Peyer's patch (tissue), 4 donors: ENCODE measurements around the gene SPATA3.

Experiments used
- POLR2A ChIP-seq, 2 donors: fragments of 450-650 bp; IDR thresholded peaks; one replicate each; pipeline ENCODE4 v1.5.1; 2017; ENCODE audit warnings: antibody characterized with exemption in 2 of 2, mild to moderate bottlenecking in 2 of 2, moderate library complexity in 2 of 2
- TF ChIP-seq, protein P1 (sequence below), 6 experiments: fragments of 450-650 bp in 4 of 6; fragments of 200-600 bp in 2 of 6; sonication (generic) in 1 of 6; IDR thresholded peaks; one replicate each; pipeline ENCODE4 v1.5.1; 2017 to 2019; ENCODE audit warnings: antibody characterized with exemption in 6 of 6, mild to moderate bottlenecking in 3 of 6, moderate library complexity in 1 of 6

DNA sequence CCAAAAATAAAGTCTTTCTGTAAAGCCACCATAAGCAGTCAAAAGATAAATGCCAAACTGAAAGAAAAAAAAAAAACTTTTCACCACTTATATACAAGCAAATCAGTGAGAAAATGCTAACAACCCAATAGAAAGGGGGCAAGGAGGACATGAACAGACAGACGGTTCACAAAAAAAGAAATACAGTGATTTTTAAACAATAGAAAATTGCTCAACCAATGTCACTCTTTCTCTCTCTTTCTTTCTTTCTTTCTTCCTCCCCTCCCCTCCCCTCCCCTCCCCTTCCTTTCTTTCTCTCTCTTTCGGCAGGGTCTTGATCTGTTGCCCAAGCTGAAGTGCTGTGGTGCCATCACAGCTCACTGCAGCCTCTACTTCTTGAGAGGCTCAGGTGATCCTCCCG is 28.8 kb upstream of the SPATA3 start:
- no peak for TF ChIP-seq POLR2A (IDR thresholded peaks at IDR 0.05)
- TF ChIP-seq, protein P1, sequence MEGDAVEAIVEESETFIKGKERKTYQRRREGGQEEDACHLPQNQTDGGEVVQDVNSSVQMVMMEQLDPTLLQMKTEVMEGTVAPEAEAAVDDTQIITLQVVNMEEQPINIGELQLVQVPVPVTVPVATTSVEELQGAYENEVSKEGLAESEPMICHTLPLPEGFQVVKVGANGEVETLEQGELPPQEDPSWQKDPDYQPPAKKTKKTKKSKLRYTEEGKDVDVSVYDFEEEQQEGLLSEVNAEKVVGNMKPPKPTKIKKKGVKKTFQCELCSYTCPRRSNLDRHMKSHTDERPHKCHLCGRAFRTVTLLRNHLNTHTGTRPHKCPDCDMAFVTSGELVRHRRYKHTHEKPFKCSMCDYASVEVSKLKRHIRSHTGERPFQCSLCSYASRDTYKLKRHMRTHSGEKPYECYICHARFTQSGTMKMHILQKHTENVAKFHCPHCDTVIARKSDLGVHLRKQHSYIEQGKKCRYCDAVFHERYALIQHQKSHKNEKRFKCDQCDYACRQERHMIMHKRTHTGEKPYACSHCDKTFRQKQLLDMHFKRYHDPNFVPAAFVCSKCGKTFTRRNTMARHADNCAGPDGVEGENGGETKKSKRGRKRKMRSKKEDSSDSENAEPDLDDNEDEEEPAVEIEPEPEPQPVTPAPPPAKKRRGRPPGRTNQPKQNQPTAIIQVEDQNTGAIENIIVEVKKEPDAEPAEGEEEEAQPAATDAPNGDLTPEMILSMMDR (IDR thresholded peaks at IDR 0.05): no peak
